Sigmoid colon (tissue), 4 donors: Measurements from ENCODE around the gene BRD3.

Experiments used
- EP300 ChIP-seq, 4 donors: sonication (generic); formaldehyde crosslinking; IDR thresholded peaks; one replicate each; pipeline ENCODE4 v1.6.1; 2017; ENCODE audit warnings: antibody characterized with exemption in 4 of 4
- POLR2A ChIP-seq, 2 donors: fragments of 450-650 bp; IDR thresholded peaks; one replicate each; pipeline ENCODE4 v1.6.1; 2016; ENCODE audit warnings: antibody characterized with exemption in 2 of 2, mild to moderate bottlenecking in 2 of 2, moderate library complexity in 2 of 2
- TF ChIP-seq, protein P1 (sequence below), 4 experiments: fragments of 450-650 bp in 3 of 4; fragments of 200-600 bp in 1 of 4; IDR thresholded peaks; one replicate each; pipeline ENCODE4 v1.5.1; 2016 to 2019; ENCODE audit warnings: antibody characterized with exemption in 4 of 4, mild to moderate bottlenecking in 3 of 4, moderate library complexity in 2 of 4

DNA sequence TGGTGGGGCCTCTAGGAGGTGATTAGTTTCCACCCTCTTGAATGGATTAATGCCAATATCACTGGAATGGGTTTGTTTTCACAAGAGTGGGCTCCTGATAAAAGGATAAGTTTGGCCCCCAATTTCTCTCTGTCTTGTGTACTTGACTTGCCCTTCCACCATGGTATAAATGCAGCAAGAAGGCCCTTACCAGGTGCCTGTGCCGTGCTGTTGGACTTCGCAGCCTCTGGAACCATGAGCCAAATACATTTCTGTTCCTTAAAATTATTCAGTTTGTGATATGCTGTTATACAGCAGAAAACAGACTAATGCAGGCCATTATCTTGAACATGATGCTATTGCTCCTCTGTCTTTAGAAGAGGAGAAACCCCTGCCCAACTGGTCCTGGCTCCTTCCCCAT lies 17.8 kb upstream of the BRD3 start:
- TF ChIP-seq POLR2A (IDR thresholded peaks at IDR 0.05): no peak
- TF ChIP-seq, protein P1, sequence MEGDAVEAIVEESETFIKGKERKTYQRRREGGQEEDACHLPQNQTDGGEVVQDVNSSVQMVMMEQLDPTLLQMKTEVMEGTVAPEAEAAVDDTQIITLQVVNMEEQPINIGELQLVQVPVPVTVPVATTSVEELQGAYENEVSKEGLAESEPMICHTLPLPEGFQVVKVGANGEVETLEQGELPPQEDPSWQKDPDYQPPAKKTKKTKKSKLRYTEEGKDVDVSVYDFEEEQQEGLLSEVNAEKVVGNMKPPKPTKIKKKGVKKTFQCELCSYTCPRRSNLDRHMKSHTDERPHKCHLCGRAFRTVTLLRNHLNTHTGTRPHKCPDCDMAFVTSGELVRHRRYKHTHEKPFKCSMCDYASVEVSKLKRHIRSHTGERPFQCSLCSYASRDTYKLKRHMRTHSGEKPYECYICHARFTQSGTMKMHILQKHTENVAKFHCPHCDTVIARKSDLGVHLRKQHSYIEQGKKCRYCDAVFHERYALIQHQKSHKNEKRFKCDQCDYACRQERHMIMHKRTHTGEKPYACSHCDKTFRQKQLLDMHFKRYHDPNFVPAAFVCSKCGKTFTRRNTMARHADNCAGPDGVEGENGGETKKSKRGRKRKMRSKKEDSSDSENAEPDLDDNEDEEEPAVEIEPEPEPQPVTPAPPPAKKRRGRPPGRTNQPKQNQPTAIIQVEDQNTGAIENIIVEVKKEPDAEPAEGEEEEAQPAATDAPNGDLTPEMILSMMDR (IDR thresholded peaks at IDR 0.05): no peak
- no peak for TF ChIP-seq EP300 (IDR thresholded peaks at IDR 0.05)
